Right atrium auricular region (tissue), 2 donors: ENCODE results near the gene SYTL1. TPM values are rescaled to one million over a fixed set of nuclear protein-coding genes. Genes with fewer than 3 reads are reported as not detected.
A peak's percentile ranks its signal among the peaks of the same experiment; 100 is the strongest.

Experiments used
- DNase-seq: peaks from one replicate; pipeline ENCODE4 v3.0.0-alpha.2; 2019; ENCODE audit warnings: low spot score
- H3K27ac ChIP-seq, 2 donors: fragments of 200-600 bp; sonication (generic); 1 replicate in 1 of 2; 2 replicates in 1 of 2; pipeline ENCODE4 v1.5.1; 2016 to 2019
- H3K27me3 ChIP-seq, 2 donors: fragments of 200-600 bp; sonication (generic); one replicate each; pipeline versions ENCODE4 v1.5.1 to v1.6.0; 2017 to 2019
- H3K36me3 ChIP-seq: fragments of 200-600 bp; sonication (generic); one replicate; pipeline ENCODE4 v1.5.1; 2016
- H3K4me1 ChIP-seq, 2 donors: fragments of 200-600 bp; sonication (generic); one replicate each; pipeline versions ENCODE4 v1.5.1 to v1.6.0; 2017 to 2019
- H3K4me3 ChIP-seq, 2 donors: fragments of 200-600 bp; sonication (generic); 1 replicate in 1 of 2; 2 replicates in 1 of 2; pipeline ENCODE4 v1.5.1; 2017 to 2019; ENCODE audit warnings: mild to moderate bottlenecking in 1 of 2, moderate library complexity in 1 of 2
- H3K9me3 ChIP-seq, 2 donors: fragments of 200-600 bp; sonication (generic); one replicate each; pipeline ENCODE4 v1.5.1; 2019
- total RNA-seq, 2 donors: library from RNA; depleted of rRNA; stranded (reverse); fragments of >200 nt; gene quantifications; one replicate each; pipeline ENCODE4 v1.1.0, GENCODE V29; 2016
- TF ChIP-seq, protein P1 (sequence below), 2 donors: fragments of 200-600 bp; sonication (generic); IDR thresholded peaks; one replicate each; pipeline ENCODE4 v1.5.1; 2019; ENCODE audit warnings: antibody characterized with exemption in 2 of 2

The SYTL1 gene
- total RNA-seq, 2 donors from 2014 or later = 1.3 to 1.8 TPM

GRCh38 chr1:27392778-27393635 lies 51.2 kb downstream of the SYTL1 start:
- H3K9me3 ChIP-seq = no peaks in the 10 kb centered on the region
- no peaks in the 10 kb centered on the region for H3K27me3 ChIP-seq
- peak overlapping the region; percentile 88 to 92 for H3K27ac ChIP-seq
- H3K4me3 ChIP-seq = peak overlapping the region; percentile 56 to 70
- no peak for DNase-seq
- peaks cover 0 to 44% of the 10 kb centered on the region in 2 donors for H3K4me1 ChIP-seq
- no peaks in the 10 kb centered on the region for H3K36me3 ChIP-seq
- TF ChIP-seq, protein P1, sequence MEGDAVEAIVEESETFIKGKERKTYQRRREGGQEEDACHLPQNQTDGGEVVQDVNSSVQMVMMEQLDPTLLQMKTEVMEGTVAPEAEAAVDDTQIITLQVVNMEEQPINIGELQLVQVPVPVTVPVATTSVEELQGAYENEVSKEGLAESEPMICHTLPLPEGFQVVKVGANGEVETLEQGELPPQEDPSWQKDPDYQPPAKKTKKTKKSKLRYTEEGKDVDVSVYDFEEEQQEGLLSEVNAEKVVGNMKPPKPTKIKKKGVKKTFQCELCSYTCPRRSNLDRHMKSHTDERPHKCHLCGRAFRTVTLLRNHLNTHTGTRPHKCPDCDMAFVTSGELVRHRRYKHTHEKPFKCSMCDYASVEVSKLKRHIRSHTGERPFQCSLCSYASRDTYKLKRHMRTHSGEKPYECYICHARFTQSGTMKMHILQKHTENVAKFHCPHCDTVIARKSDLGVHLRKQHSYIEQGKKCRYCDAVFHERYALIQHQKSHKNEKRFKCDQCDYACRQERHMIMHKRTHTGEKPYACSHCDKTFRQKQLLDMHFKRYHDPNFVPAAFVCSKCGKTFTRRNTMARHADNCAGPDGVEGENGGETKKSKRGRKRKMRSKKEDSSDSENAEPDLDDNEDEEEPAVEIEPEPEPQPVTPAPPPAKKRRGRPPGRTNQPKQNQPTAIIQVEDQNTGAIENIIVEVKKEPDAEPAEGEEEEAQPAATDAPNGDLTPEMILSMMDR (IDR thresholded peaks at IDR 0.05) = no peak

DNA sequence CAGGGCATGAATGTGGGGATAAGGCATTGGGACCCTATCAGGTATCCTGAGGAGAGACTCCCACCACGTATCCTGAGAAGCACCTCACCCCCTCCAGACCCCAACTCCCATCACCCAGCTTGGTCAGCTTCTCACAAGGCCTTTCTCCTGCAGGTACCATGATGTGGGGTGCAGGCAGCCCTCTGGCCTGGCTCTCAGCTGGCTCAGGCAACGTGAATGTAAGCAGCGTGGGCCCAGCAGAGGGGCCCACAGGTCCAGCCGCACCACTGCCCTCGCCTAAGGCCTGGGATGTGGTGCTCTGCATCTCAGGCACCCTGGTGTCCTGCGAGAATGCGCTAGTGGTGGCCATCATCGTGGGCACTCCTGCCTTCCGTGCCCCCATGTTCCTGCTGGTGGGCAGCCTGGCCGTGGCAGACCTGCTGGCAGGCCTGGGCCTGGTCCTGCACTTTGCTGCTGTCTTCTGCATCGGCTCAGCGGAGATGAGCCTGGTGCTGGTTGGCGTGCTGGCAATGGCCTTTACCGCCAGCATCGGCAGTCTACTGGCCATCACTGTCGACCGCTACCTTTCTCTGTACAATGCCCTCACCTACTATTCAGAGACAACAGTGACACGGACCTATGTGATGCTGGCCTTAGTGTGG lies 51.9 kb downstream of the SYTL1 start:
- H3K27me3 ChIP-seq = no peaks in the 10 kb centered on the region
- DNase-seq = no peak
- no peaks in the 10 kb centered on the region for H3K9me3 ChIP-seq
- TF ChIP-seq, protein P1 (IDR thresholded peaks at IDR 0.05) = no peak
- H3K27ac ChIP-seq = peak overlapping the region in 1 of 2 donors; percentile 92
- no peaks in the 10 kb centered on the region for H3K36me3 ChIP-seq
- no peak overlapping the region for H3K4me3 ChIP-seq
- peaks cover 0 to 41% of the 10 kb centered on the region in 2 donors for H3K4me1 ChIP-seq

- Histone ChIP-seq H3K4me1 (peaks cover 0 to 43% of the 10 kb centered on the region in 2 donors), H3K4me3 (no peak overlapping the region), H3K27ac (peak overlapping the region in 1 of 2 donors; percentile 34), H3K9me3 (no peaks in the 10 kb centered on the region), H3K27me3 (no peaks in the 10 kb centered on the region), H3K36me3 (no peaks in the 10 kb centered on the region)
- TF ChIP-seq, protein P1 (IDR thresholded peaks at IDR 0.05) = no peak
- DNase-seq = no peak
Observed at GRCh38 chr1:27394282-27394658, 52.4 kb downstream of the SYTL1 start.

DNA sequence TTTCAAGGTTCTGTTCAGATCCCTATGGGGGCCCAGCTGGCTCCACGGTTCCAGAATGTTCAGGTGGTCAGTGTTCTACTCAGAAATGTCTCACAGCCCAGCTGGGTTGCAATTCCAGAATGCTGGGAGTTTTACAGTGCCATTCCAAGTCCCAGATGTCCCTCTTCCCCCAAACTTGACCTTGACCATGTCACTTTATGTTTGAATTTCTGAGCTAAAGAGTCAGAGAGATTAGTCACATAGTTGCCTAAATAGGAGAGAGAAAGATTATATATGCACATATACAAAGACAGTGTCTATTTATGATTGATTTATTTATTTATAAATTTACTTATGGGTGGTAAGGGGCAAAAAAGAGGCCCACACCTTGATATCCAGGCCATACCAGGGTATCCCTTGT lies 53.1 kb downstream of the SYTL1 start:
- H3K36me3 ChIP-seq = no peaks in the 10 kb centered on the region
- no peaks in the 10 kb centered on the region for H3K9me3 ChIP-seq
- peak overlapping the region in 1 of 2 donors; percentile 34 for H3K27ac ChIP-seq
- TF ChIP-seq, protein P1 (IDR thresholded peaks at IDR 0.05) = no peak
- H3K4me1 ChIP-seq = peaks cover 0 to 50% of the 10 kb centered on the region in 2 donors
- DNase-seq = no peak
- H3K4me3 ChIP-seq = no peak overlapping the region
- no peaks in the 10 kb centered on the region for H3K27me3 ChIP-seq

DNA sequence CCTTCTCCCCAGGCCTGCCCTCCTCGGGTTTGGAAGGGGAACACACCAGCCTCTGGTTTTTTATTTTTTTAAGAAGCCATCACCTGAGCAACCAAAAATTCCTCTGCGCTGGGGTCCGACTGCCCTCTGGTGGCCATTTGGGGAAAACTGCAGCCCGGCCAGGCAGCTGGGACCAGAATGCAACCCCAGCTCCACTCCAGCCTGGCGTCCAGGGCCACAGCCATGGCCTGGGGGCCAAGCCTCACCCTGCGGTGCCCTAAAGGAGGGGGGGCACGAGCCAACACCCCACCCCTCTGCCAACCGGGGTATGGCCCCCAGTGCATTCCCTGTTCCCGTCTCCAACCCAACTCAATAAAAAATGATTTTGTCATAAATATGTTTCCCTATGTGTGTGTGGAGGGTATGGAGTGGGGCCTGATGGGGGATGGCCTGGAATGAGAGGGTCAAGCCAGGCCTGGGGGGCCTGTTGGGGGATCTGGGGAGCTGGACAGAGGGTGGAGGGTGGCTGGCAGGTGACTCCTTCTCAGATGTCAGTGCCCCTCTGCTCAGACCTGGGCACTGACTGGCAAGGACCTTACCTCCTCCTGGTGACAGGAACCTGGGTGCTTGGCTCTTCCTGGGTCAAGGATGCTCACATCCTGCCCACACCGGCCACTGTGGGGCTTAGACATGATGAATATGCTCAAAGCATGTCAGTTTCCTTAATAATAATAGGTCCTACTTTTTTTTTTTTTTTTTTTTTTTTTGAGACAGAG lies 53.8 kb downstream of the SYTL1 start:
- Histone ChIP-seq H3K27ac (peak overlapping the region in 1 of 2 donors; percentile 34), H3K9me3 (no peaks in the 10 kb centered on the region), H3K36me3 (no peaks in the 10 kb centered on the region), H3K27me3 (no peaks in the 10 kb centered on the region), H3K4me1 (peaks cover 0 to 56% of the 10 kb centered on the region in 2 donors), H3K4me3 (no peak overlapping the region)
- TF ChIP-seq, protein P1 (IDR thresholded peaks at IDR 0.05) = peak; percentile 90 to 98
- peak; percentile 86 for DNase-seq
